Effector CD4-positive, alpha-beta T cell (primary cell): ENCODE measurements around the gene TNFRSF21.
"Not testable (repeated sequence)": the region's sequence is repeated elsewhere in the genome, so short reads cannot be mapped to it uniquely, and the experiment has no call there.

Experiments used
- DNase-seq: peaks from one replicate; pipeline ENCODE4 v3.0.0-alpha.2; 2020

The TNFRSF21 gene

DNA sequence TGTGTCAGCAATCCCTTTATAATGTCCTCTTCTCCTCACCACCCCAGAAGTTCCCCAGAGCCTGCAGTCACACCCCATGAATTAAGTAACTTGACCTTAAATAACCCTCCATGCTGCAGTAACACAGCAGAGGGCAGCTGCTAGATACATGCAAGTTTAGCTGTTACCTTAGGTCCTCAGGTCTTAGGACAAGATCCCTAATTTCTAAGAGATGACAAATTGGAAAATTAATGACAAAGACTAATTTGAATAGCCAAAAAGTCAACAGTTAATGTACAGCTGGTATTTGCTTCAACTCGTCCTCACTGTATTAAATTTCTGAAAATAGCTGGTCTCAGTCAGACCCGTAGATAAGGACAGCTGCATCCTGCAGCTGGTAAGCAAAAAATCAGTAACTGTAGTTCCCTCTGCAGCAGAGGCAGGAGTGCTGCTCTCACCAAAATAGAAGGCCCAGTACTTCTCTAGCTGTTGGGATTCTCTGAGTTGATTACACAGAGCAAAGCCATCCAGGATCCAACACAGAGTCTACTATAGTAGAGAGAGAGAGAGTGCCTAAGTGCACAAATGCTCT lies 62.4 kb downstream of the TNFRSF21 start:
- no peak for DNase-seq

DNA sequence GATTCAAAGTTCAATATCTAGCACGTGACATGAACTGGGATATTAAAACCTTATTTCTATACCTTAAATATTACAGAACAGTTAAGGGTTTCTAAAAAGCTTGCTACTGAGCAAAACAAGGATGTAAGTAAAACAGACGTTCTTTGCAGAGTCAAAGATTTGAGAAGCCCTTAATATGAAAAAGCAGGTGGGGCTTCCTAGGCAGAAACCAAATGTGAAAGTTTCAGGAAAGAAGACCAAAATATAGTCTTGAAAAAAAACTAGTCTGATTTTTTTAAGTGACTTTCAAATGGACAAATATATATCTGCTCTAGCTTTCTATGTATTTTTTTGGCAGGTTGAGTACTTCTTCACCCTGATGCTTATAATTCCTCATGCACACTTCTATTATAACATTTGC lies 63.2 kb downstream of the TNFRSF21 start:
- no peak for DNase-seq

GRCh38 chr6:47245745-47246371 lies 63.8 kb downstream of the TNFRSF21 start:
- DNase-seq = no peak

- DNase-seq = no peak
These were observed 67.0 kb downstream of the TNFRSF21 start for GRCh38 chr6:47242483-47243386.

GRCh38 chr6:47241742-47242482 lies 67.8 kb downstream of the TNFRSF21 start:
- DNase-seq = no peak

GRCh38 chr6:47240277-47240890 lies 69.3 kb downstream of the TNFRSF21 start:
- DNase-seq = no peak

DNA sequence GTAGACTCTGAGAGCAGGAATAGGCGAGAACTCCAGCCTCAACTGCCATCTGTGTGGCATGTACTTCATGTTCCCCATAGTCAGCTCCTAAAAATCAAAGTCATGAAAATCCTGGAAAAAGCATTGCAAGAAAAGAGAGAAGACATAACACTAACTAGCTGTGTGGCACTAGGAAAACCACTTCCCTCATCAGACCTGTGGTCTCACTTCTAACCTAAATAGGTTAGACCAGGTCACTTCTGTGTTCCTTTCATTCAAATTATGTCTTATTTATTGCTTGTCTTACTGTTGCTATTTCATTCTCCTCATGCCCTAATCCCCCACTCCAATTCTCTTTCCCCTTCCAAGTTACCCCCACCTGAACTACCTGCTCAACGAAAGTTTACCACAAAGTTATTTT lies 70.2 kb downstream of the TNFRSF21 start:
- no peak for DNase-seq

DNA sequence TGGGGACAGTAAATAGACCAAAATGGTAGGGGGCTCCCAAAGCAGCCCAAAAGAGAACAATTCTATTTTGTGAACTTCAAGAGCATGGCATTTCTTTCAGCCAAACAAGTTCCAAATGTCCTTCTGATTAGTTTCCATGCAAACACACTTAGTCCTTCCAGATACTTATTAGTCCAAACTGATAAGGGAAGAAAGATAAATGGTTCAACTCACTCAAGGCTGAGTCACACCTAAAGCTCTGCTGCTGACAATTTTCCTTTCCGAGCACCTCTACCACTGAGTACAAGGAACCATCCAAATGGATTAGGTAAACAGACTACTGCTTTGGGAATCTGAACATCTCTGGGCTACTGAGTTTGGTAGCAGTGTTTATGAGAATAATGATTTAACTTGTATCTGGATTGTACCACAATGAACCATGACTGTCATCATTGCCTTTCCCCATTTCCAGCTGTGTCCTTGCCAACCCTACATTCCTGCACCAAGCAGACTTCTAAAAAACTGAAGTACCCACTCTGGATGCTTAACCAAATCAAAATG lies 71.2 kb downstream of the TNFRSF21 start:
- no peak for DNase-seq

DNA sequence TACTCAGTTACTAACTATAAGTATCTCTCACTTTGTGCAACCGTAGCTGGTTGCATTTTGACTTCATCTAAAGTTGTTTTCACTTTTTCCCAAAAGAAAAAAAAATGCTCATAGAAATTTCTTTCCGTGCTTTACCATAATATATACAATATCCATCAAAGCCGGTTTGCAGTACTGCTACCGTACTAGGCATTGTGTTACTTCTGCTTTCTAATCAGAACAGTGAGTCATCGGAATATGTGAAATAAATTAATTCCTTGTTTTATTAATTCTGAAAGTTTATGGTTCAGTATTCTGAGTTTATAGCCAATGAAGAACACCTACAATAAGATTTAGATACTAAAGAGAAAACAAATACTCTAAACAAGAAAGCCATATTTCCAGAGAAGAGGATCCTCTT lies 72.5 kb downstream of the TNFRSF21 start:
- DNase-seq = no peak

DNA sequence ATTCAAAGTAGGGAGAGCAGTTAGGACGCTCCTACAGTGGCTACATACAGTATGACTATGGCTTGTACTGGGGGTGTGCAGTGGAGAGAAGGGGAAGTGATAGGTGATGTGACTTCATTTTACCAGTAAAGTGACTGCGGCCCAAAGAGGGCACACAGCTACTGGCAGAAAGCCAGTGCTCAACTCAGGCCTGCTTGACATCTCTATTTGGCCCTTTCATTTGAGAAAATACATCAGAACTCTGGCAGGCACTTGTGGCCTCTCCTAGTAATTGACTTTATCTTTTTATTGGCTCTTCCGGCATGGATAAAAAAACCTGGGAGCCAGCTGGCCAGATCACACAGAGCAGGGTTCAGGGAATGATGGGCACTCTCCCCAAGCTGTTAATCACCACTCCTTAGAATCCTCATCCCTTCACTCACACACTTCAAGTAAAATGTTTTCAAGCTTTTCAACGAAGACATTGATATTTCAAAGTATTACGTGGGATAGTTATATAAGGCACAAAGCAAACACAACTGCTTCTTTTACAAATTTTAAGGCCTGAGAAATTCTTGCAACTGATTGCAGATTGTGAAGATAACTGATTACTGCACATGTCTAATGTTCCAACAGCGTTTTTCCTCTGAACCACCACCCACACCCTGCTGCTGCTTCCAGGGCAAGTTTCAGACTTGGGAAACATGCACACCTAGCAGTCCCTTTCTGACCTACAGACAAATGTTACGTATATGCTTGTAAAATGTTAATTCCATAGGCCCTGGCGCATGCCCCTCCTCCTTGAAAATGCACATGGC lies 73.5 kb downstream of the TNFRSF21 start:
- DNase-seq = no peak

DNA sequence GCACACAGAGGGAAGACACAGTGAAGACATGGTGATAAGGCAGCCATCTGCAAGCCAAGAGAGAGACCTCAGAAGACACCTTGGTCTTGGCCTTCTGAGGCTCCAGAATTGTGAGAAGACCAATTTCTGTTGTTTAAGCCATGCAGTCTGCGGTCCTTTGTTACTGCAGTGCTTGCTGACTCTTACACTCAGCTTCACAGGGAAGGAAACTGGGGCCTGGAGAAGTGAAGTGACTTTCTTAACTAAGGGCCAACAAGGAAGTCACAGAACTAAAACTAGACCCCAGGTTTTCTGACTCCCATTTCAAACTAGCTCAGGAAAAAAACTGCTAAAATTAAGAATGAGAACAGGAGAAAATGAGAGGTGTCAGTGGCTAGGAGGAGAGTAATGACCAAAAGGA lies 74.3 kb downstream of the TNFRSF21 start:
- DNase-seq = no peak

DNA sequence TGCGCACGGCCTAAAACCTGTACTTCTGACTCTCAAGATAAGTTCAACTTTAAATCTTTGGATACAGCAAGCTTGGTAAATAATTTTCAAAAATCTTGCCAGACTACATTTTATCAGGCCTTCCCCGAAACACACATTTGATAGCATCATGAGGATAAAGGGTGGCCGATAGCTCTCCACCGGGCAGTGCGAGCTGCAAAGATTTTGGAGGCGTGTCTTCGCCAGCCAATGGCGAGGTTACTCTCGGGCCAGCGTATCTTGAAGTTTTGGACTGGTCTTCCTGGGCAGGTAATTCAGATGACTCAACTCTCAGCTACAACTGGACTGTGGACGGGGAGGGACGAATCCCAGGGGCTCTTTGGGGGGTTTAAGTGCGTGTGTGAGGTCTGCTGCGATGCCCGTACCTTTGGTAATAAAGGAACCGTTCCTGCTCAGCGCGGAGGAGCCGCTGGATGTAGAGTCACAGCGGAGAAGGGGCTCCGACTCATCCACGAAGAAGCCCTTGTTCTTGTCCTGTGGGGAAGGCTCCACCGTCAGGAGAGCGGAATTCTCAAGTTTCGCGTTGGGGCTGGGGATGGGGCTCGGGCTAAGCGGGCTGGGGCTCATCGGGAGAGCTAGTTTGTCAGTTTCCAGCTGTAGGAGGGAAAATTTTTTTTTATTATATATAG lies 75.3 kb downstream of the TNFRSF21 start:
- DNase-seq = no peak

- DNase-seq = no peak
These were observed 78.6 kb downstream of the TNFRSF21 start for GRCh38 chr6:47231151-47231550.

GRCh38 chr6:47230579-47230978 lies 79.1 kb downstream of the TNFRSF21 start:
- DNase-seq = no peak

GRCh38 chr6:47229255-47229654 lies 80.5 kb downstream of the TNFRSF21 start:
- DNase-seq = no peak

GRCh38 chr6:47228093-47228492 lies 81.6 kb downstream of the TNFRSF21 start:
- not testable (repeated sequence) for DNase-seq

DNA sequence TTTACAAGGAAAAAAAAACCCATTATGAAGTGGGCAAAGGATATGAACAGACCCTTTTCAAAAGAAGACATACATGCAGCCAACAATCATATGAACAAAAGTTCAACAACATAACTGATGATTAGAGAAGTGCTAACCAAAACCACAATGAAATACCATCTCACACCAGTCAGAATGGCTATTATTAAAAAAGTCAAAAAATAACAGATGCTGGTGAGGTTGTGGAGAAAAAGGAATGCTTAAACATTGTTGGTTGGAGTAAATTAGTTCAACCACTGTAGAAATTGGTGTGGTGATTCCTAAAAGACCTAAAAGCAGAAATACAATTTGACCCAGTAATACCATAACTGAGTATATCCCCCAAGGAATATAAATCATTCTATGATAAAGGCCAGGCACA lies 86.5 kb downstream of the TNFRSF21 start:
- DNase-seq = not testable (repeated sequence)

GRCh38 chr6:47221565-47221964 lies 88.1 kb downstream of the TNFRSF21 start:
- no peak for DNase-seq

DNA sequence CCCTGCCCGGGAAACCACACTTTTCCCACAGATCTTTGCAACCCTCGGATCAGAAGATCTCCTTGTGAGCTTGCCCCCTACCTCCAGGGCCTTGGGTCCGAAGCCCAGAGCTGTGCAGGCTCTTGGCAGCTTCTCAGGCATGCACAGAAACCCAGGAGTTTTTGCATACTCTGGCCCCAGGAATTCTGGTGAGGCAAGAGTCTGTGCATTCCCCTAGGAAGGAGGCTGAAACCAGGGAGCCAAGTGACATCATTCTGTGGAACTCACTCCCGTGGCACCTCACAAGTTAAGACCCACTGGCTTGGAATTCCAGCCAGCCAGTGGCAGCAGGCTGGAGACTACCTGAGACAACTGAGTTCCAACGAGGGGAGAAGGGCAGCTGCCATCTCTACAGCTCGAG lies 100.1 kb downstream of the TNFRSF21 start:
- DNase-seq = no peak

DNA sequence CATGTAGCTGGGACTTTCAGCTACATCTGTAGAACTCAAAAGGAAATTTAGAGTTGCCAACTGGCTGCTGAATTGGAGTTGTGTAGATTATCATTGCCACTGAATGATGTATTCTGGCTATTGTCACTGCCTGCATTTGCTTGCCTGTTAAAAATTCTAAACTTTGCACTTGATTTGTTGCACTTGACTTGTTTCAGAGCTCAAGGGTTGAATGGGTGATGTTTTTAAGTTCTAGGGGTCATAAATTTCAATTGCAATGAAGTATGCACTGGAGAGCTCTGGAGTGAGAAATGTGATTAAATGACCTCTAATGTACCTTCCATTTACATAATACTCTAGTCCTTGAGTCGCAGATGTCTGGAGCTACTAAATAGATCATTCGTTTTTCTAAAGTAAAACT lies 102.4 kb downstream of the TNFRSF21 start:
- no peak for DNase-seq

DNA sequence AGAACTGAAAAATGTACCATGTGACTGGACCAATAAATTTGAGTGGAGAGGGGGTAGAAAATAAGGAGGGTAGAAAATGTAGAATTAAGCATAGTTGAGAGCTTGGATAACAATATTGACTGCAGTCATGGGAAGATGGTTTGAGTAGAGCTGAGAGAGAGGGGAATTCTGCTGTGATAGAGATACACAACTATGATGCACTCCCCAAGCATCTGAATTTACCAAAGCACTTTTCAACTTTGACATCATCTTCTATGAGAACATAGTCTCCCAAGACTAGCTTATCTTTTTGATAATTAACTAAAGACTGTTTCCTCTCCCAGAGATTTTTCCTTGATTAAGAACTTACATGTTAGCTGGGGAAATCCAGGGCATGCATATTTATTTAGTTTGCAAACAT lies 103.1 kb downstream of the TNFRSF21 start:
- no peak for DNase-seq
